HCT116 (cell line): ENCODE data around the gene TANGO6. TPM values are rescaled to one million over a fixed set of nuclear protein-coding genes. Genes with fewer than 3 reads are reported as not detected.

Experiments used
- ATAC-seq: fragments of 200-7000 bp; cut with Tn5 transposase; 2 replicates; pipeline ENCODE4 v1.9.1; 2020; ENCODE audit warnings: mild to moderate bottlenecking, moderate library complexity
- BruUV-seq: library from RNA; stranded (reverse); fragments of 400-500 nt; replicated peaks from 2 replicates; lab custom pipeline; 2021; lab: Mats Ljungman, UMichigan
- CTCF ChIA-PET: fragments of 300-600 bp; sonication (Branson Sonifier 250); formaldehyde crosslinking; loops from one replicate; lab custom pipeline; 2021; ENCODE audit warnings: antibody characterized with exemption; lab: Charles Lee
- POLR2A ChIA-PET: fragments of 300-600, 350-600 bp; sonication (Branson Sonifier 250); formaldehyde crosslinking; loops from one replicate; lab custom pipeline; 2021; ENCODE audit warnings: antibody characterized with exemption; lab: Charles Lee
- RAD21 ChIA-PET, 2 experiments: fragments of 300-600 bp; sonication (Branson Sonifier 250); formaldehyde crosslinking; loops; one replicate each; lab custom pipeline; 2023; ENCODE audit warnings: low total read pairs in 2 of 2; ENCODE audit not compliant: uncharacterized antibody in 2 of 2, unreplicated experiment in 2 of 2, low non-redundant PET in 1 of 2; lab: Charles Lee
- DNase-seq: peaks from one replicate; pipeline ENCODE4 v3.0.0-alpha.2; 2010; ENCODE audit warnings: low read depth, low spot score
- H2AFZ ChIP-seq: fragments of 200-600 bp; shearing (Covaris generic), sonication (generic); 2 replicates; pipeline ENCODE4 v1.6.1; 2017; ENCODE audit warnings: low read depth, mixed run types, mixed read lengths, antibody characterized with exemption, low read length; ENCODE audit not compliant: poor library complexity, severe bottlenecking
- H3K27ac ChIP-seq: 2 replicates; pipeline ENCODE4 v1.5.1; 2012; ENCODE audit warnings: low read depth, low read length
- H3K27me3 ChIP-seq: fragments of 200-600 bp; sonication (generic); 2 replicates; pipeline ENCODE4 v1.6.1; 2016; ENCODE audit warnings: mixed run types, low read length, mixed read lengths; ENCODE audit not compliant: insufficient read depth
- H3K36me3 ChIP-seq, 2 experiments: fragments of 200-500 bp in 1 of 2; fragments of 200-600 bp in 1 of 2; sonication (Bioruptor generic) in 1 of 2; sonication (generic) in 1 of 2; 2 replicates each; pipeline versions ENCODE4 v1.5.1 to v1.6.1; 2014 to 2016; ENCODE audit warnings: low read length in 2 of 2, inconsistent platforms in 1 of 2, mixed read lengths in 1 of 2, mixed run types in 1 of 2; ENCODE audit not compliant: insufficient read depth in 2 of 2, control insufficient read depth in 1 of 2
- H3K4me1 ChIP-seq, 2 experiments: fragments of 200-600 bp in 1 of 2; sonication (generic) in 1 of 2; 2 replicates each; pipeline versions ENCODE4 v1.5.1 to v1.6.1; 2012 to 2017; ENCODE audit warnings: low read length in 2 of 2, inconsistent platforms in 1 of 2, mild to moderate bottlenecking in 1 of 2, mixed read lengths in 1 of 2, mixed run types in 1 of 2, moderate library complexity in 1 of 2; ENCODE audit not compliant: insufficient read depth in 2 of 2, control insufficient read depth in 1 of 2
- H3K4me2 ChIP-seq: fragments of 200-600 bp; sonication (generic); 2 replicates; pipeline ENCODE4 v1.6.1; 2017; ENCODE audit warnings: mixed run types, low read length, mixed read lengths
- H3K4me3 ChIP-seq, 2 experiments: fragments of 200-600 bp in 1 of 2; sonication (generic) in 1 of 2; replicated peaks in 1 of 2; 2 replicates each; pipeline ENCODE4 v1.5.1; 2011 to 2016; ENCODE audit warnings: low read length in 2 of 2, control low read depth in 1 of 2, low read depth in 1 of 2, mild to moderate bottlenecking in 1 of 2, mixed read lengths in 1 of 2, mixed run types in 1 of 2
- H3K79me2 ChIP-seq: fragments of 200-600 bp; sonication (generic); 2 replicates; pipeline ENCODE4 v1.6.1; 2017; ENCODE audit warnings: mild to moderate bottlenecking, mixed run types, low read length, moderate library complexity, mixed read lengths; ENCODE audit not compliant: insufficient read depth
- H3K9ac ChIP-seq: fragments of 200-600 bp; sonication (generic); 2 replicates; pipeline ENCODE4 v1.6.1; 2016; ENCODE audit warnings: low read length, mixed read lengths
- H3K9me2 ChIP-seq: fragments of 200-600 bp; sonication (generic), shearing (Covaris generic); 2 replicates; pipeline ENCODE4 v1.6.1; 2017; ENCODE audit warnings: mixed run types, mild to moderate bottlenecking, moderate library complexity; ENCODE audit not compliant: insufficient read depth
- H3K9me3 ChIP-seq, 2 experiments: fragments of 200-500 bp in 1 of 2; fragments of 200-600 bp in 1 of 2; sonication (Bioruptor generic) in 1 of 2; sonication (generic) in 1 of 2; 2 replicates each; pipeline ENCODE4 v1.6.1; 2014 to 2017; ENCODE audit warnings: low read length in 2 of 2, mixed read lengths in 2 of 2, inconsistent platforms in 1 of 2, low read depth in 1 of 2, mild to moderate bottlenecking in 1 of 2, mixed run types in 1 of 2, moderate library complexity in 1 of 2; ENCODE audit not compliant: control insufficient read depth in 1 of 2, insufficient read depth in 1 of 2
- H4K20me1 ChIP-seq: fragments of 200-600 bp; sonication (generic), shearing (Covaris generic); 2 replicates; pipeline ENCODE4 v1.6.1; 2017; ENCODE audit warnings: mixed run types, mild to moderate bottlenecking, moderate library complexity; ENCODE audit not compliant: insufficient read depth
- CBX3 ChIP-seq: IDR thresholded peaks from 2 replicates; pipeline ENCODE4 v1.6.1; 2012; ENCODE audit warnings: low read depth
- CEBPB ChIP-seq: IDR thresholded peaks from 2 replicates; pipeline ENCODE4 v1.6.1; 2012; ENCODE audit warnings: low read depth
- ELF1 ChIP-seq: IDR thresholded peaks from 2 replicates; pipeline ENCODE4 v1.6.1; 2012; ENCODE audit warnings: low read depth, borderline replicate concordance
- JUND ChIP-seq: IDR thresholded peaks from 2 replicates; pipeline ENCODE4 v1.6.1; 2012
- RAD21 ChIP-seq: IDR thresholded peaks from 2 replicates; pipeline ENCODE4 v1.6.1; 2012; ENCODE audit warnings: low read depth, mild to moderate bottlenecking
- SIN3A ChIP-seq: IDR thresholded peaks from 2 replicates; pipeline ENCODE4 v1.6.1; 2012; ENCODE audit warnings: low read depth
- SRF ChIP-seq: IDR thresholded peaks from 2 replicates; pipeline ENCODE4 v1.6.1; 2012; ENCODE audit warnings: low read depth
- ZFX ChIP-seq: fragments of 450-650 bp; IDR thresholded peaks from 2 replicates; pipeline ENCODE4 v1.6.1; 2017
- intact Hi-C: fragments of 100-400 bp; cut with micrococcal nuclease; formaldehyde crosslinking; loops from 2 replicates; pipeline ENCODE4 v1.10.0; 2022
- total RNA-seq: library from RNA; stranded (reverse); gene quantifications from one replicate; pipeline ENCODE4 v1.2.1, GENCODE V29; 2021; ENCODE audit not compliant: unreplicated experiment
- TF ChIP-seq, protein P1 (sequence below): IDR thresholded peaks from 2 replicates; pipeline ENCODE4 v1.6.1; 2012
- TF ChIP-seq, protein P2 (sequence below): IDR thresholded peaks from 2 replicates; pipeline ENCODE4 v1.6.1; 2012; ENCODE audit warnings: low read depth
- TF ChIP-seq, protein P3 (sequence below): IDR thresholded peaks from 2 replicates; pipeline ENCODE4 v1.6.1; 2012

TANGO6 gene
- total RNA-seq, 1 experiment from 2014 or later, result 16.4 TPM

DNA sequence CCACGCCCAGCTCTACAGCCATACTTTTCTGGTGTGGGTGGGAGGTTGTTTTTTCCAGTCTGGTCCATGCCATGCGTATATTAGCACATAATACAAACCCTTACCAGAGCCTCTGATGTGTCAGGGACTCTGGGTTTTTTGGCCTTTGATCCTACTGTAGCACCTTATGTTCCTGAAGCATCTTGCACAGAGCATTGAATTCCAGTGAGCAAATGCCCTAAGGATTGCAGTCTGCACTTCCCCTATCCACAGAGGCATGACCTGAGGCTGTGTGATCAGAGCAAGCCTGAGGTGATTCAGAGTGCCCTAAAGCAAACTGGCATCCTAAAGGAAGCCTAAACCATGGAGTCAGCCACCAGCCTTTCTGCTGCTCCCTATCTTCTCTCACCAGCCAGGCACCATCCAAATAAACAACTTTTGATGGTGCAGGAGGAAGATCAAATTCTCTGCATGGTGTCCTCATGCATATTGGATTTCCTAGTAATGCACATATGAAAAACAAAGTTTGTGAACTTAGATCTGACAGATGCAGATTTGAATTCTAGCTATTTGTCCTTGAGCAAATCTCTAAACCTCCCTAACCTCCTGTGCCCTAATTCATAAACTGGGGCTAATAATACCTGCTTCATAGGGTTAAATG, 220.9 kb downstream of the TANGO6 start (continued):
- TF ChIP-seq ZFX (no peak), SIN3A (no peak), CEBPB (no peak), RAD21 (no peak), SRF (no peak; the same call in 1 of the 2 replicates), JUND (peak; percentile 30; the same call in 1 of the 2 replicates)
- TF ChIP-seq, protein P1, sequence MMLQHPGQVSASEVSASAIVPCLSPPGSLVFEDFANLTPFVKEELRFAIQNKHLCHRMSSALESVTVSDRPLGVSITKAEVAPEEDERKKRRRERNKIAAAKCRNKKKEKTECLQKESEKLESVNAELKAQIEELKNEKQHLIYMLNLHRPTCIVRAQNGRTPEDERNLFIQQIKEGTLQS, result no peak
- TF ChIP-seq, protein P2, sequence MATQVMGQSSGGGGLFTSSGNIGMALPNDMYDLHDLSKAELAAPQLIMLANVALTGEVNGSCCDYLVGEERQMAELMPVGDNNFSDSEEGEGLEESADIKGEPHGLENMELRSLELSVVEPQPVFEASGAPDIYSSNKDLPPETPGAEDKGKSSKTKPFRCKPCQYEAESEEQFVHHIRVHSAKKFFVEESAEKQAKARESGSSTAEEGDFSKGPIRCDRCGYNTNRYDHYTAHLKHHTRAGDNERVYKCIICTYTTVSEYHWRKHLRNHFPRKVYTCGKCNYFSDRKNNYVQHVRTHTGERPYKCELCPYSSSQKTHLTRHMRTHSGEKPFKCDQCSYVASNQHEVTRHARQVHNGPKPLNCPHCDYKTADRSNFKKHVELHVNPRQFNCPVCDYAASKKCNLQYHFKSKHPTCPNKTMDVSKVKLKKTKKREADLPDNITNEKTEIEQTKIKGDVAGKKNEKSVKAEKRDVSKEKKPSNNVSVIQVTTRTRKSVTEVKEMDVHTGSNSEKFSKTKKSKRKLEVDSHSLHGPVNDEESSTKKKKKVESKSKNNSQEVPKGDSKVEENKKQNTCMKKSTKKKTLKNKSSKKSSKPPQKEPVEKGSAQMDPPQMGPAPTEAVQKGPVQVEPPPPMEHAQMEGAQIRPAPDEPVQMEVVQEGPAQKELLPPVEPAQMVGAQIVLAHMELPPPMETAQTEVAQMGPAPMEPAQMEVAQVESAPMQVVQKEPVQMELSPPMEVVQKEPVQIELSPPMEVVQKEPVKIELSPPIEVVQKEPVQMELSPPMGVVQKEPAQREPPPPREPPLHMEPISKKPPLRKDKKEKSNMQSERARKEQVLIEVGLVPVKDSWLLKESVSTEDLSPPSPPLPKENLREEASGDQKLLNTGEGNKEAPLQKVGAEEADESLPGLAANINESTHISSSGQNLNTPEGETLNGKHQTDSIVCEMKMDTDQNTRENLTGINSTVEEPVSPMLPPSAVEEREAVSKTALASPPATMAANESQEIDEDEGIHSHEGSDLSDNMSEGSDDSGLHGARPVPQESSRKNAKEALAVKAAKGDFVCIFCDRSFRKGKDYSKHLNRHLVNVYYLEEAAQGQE, result no peak

DNA sequence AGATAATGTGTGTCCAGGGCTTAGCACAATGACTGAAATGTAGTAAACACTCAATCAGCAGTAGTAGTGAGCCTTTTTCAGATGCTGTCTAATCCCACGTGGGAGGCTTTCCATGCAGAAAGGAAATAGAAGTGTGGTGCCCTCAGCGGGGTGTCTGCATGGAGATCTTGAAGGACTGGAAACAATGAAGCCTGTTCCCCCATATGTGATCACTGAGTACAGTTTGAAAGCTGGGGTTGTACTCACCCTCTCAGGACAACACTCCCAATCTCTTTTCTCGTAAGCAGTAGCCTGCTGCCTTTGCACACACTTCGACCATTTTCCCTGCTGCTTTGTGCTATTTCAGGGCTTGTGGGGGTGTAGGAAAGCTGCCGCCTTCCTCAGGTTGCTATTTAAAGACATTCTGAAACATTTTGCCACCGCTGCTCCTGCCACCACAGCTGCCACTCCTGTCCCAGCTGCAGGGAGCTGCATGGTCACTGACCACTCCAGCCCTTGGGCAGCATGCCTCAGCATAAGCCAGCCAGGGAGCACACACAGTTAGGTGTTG, 221.5 kb downstream of the TANGO6 start:
- no TSS peak for BruUV-seq
- peaks cover 59 to 84% of the 10 kb centered on the region in 2 experiments for H3K4me1 ChIP-seq
- RAD21 ChIA-PET, result interaction anchor here in 1 of 2 experiments (0.9 kb wide), 1 partner anchor 70 kb away, joined by 3 read pairs; no protein-coding TSS in a partner anchor
- intact Hi-C loops, result no loop called here
- H3K27me3 ChIP-seq, result no peaks in the 10 kb centered on the region
- peak overlapping the region; percentile 62 for H3K27ac ChIP-seq
- no peaks in the 10 kb centered on the region for H3K79me2 ChIP-seq
- POLR2A ChIA-PET, result interaction anchor here (1.2 to 3.9 kb wide), 2 partner anchors 8 to 12 kb away, joined by 3 to 30 read pairs; no protein-coding TSS in a partner anchor
- peak overlapping the region; percentile 62 for H3K4me2 ChIP-seq
- ATAC-seq (peak; percentile 19; the same call in 1 of the 2 replicates), DNase-seq (no peak)
- no peaks in the 10 kb centered on the region for H3K36me3 ChIP-seq
- H3K9ac ChIP-seq, result peak overlapping the region; percentile 61
- no peaks in the 10 kb centered on the region for H4K20me1 ChIP-seq
- CTCF ChIA-PET, result interaction anchor here (0.8 to 1.5 kb wide), 2 partner anchors 9 to 13 kb away, joined by 3 to 6 read pairs; no protein-coding TSS in a partner anchor
- no peak overlapping the region for H2AFZ ChIP-seq
- H3K4me3 ChIP-seq, result peak overlapping the region in 1 of 2 experiments; percentile 4; a peak in 1 of 4 replicates
- no peaks in the 10 kb centered on the region for H3K9me3 ChIP-seq
- TF ChIP-seq ELF1 (no peak), CBX3 (peak; percentile 46; the same call in 1 of the 2 replicates)
- TF ChIP-seq, protein P3, sequence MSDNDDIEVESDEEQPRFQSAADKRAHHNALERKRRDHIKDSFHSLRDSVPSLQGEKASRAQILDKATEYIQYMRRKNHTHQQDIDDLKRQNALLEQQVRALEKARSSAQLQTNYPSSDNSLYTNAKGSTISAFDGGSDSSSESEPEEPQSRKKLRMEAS, result peak; percentile 35
- no peaks in the 10 kb centered on the region for H3K9me2 ChIP-seq
